DMS79 treated with DMSO at 0.1 percent for 48 hours (cell line): ENCODE results near the gene RAET1G.
"Not testable (repeated sequence)": the region's sequence is repeated elsewhere in the genome, so short reads cannot be mapped to it uniquely, and the experiment has no call there.

Source experiments
- DNase-seq: peaks from one replicate; lab custom pipeline; 2025; lab: John Stamatoyannopoulos, UW

RAET1G gene

DNA sequence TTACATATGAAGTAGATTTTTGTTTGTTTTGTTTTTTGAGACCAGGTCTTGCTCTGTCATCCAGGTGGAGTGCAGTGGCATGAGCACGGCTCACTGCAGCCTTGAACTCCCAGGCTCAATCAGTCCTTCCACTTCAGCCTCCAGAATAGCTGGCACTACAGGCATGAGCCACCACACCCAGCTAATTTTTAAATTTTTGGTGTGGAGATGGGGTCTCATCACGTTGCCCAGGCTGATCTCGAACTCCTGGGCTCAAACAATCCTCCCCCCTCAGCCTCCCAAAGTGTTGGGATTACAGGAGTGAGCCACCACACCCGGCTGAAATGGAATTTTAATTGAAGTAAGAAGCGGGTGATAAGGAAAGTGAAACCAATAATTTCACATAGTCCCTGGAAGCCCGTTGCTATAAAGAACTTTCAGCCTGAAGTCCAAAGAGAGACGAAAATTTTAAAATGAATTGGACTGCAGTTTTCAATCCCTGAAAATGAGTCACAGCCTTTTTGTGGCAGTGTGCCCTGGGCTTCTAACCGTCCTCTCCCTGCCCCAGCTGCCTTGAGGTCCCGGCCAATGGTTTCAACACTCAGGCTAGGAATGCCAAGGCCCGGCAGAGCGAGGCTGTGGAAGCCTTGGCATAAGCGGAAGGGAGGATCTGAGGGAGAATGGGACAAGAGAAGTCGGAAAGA lies 25.8 kb downstream of the RAET1G start:
- no peak for DNase-seq

DNA sequence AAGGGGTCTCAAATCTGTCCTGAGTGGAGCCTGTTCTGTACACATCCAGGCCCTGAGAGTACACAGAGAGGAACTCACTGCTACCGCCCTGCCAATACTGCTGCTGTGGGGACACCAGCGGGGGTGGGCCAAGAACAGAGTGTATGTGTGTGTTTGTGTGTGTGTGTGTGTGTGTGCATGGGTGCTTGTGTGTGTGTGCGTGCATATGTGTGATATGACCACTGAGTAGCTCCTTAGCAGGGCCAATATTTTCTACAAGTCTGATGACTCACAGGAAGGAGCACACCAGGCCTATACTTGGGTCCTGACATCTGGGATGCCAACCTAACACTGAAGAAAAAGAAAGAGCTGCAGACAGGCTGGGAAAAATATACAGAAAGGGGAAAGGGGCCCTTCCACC lies 26.4 kb downstream of the RAET1G start:
- DNase-seq, result no peak

DNA sequence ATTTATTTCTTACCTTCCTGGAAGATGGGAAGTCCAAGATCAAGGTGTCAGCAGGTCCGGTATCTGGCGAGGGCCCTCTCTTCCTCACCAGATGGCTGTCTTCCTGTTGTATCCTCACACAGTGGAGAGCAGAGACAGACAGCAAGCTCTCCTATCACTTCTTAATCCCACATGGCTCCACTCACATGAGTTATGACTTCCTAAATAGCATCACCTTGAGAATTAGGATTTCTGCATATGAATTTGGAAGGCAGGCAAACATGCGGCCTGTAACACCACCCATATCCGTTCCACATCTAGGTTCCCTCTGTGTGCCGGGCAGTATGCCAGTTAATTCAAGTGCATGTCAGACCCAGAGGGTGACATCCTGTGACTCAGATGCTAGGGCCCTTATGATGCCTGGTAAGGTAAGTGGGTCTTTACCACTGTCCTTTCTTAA lies 27.1 kb downstream of the RAET1G start:
- DNase-seq, result no peak

GRCh38 chr6:149895048-149895590 lies 27.8 kb downstream of the RAET1G start:
- no peak for DNase-seq

DNA sequence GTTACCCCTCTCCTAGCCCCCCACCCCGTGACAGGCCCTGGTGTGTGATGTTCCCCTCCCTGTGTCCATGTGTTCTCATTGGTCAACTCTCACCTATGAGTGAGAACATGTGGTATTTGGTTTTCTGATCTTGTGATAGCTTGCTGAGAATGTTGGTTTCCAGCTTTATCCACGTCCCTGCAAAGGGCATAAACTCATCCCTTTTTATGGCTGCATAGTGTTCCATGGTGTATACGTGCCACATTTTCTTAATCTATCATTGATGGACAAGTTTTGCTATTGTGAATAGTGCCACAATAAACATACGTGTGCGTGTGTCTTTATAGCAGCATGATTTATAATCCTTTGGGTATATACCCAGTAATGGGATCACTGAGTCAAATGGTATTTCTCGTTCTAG lies 31.1 kb downstream of the RAET1G start:
- not testable (repeated sequence) for DNase-seq

DNA sequence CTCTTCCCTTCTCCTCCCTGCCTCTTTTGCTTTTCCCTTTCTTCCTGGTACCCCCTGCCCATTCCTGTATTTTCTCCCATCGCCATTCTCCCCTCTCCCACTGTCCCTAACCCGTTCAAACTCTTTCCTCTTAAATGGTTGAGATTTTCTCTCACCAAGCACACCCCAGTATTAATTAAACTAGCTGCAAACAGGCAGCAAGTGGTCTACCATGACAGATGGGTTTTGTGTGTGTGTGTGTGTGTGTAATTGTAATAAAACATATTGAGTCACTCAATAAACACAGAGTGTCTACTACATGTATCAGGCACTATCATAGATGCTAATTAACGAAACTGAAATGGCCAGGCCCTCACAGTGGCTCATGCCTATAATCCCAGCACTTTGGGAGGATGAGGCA lies 31.7 kb downstream of the RAET1G start:
- DNase-seq, result no peak

- no peak for DNase-seq
Measured at GRCh38 chr6:149890629-149891045, 32.3 kb downstream of the RAET1G start.

GRCh38 chr6:149889326-149889725 lies 33.6 kb downstream of the RAET1G start:
- no peak for DNase-seq

DNA sequence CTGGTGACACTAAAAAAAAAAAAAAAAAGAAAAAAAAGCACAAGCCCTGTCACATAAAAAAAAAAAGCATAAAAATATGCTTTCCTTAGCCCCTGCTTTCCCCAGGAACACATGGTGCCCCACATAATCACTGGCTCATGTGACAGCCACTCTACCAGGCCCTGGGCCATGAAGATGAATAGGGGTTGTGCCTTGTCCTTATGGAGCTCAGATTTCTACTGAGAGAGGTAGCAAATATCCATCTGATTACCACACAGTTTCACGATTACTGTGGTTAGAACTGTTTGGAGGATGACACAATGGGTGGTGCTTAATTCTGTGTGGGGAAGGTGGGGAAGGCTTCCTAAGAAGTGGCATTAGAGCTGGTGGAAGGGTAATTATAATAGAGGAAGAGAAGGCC lies 34.3 kb downstream of the RAET1G start:
- DNase-seq, result no peak

- no peak for DNase-seq
Measured at GRCh38 chr6:149888093-149888492, 34.8 kb downstream of the RAET1G start.

- DNase-seq, result no peak
Measured at GRCh38 chr6:149887343-149887742, 35.6 kb downstream of the RAET1G start.

DNA sequence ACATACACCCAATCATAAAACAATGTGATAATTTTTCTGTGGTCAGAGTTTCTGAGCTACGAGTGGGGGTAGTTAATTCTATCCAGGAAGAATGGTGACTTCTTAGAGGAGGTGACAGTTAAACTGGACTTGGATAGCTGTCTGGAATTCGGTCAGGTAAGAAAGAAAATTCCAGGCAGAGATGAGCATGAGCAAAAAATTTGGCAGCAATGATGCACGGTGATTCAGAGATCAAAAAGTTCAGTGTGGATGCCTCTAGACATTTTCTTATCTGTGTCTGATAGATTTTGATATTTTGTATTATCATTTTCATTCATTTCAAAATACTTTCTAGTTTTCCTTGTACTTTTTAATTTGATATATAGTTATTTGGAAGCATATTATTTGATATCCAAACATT lies 37.0 kb downstream of the RAET1G start:
- no peak for DNase-seq

GRCh38 chr6:149884617-149885016 lies 38.3 kb downstream of the RAET1G start:
- no peak for DNase-seq

DNA sequence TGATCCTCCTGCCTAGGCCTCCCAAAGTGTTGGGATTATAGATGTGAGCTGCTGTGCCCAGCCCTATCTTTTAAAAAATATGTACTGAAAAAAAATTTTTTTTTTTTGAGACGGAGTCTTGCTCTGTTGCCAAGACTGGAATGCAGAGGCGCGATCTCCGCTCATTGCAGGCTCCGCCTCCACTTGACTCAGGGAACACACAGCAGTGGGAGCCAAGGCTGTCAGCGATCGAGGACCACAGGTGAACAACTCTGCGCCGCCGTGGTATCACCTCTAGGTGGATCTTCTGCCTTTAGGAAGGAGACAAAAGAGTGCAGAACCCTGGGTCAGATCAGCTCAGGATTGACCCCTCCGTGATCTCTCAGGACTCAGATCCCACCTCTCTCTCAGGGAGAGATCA lies 38.7 kb downstream of the RAET1G start:
- DNase-seq, result no peak

DNA sequence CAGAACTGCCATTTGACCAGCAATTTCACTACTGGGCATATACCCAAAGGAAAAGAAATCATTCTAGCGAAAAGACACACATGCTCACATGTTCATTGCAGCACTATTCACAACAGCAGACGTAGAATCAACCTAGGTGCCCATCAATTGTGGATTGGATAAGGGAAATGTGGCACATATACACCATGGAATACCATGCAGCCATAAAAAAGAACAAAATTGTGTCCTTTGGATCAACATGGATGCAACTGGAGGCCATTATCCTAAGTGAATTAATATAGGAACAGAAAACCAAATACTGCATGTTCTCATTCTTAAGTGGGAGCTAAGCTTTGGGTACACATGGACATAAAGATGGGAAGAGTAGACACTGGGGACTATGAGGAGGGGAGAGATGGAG lies 41.1 kb downstream of the RAET1G start:
- DNase-seq, result no peak

GRCh38 chr6:149881066-149881766 lies 41.7 kb downstream of the RAET1G start:
- no peak for DNase-seq

- no peak for DNase-seq
Measured at GRCh38 chr6:149877659-149878058, 45.3 kb downstream of the RAET1G start.

DNA sequence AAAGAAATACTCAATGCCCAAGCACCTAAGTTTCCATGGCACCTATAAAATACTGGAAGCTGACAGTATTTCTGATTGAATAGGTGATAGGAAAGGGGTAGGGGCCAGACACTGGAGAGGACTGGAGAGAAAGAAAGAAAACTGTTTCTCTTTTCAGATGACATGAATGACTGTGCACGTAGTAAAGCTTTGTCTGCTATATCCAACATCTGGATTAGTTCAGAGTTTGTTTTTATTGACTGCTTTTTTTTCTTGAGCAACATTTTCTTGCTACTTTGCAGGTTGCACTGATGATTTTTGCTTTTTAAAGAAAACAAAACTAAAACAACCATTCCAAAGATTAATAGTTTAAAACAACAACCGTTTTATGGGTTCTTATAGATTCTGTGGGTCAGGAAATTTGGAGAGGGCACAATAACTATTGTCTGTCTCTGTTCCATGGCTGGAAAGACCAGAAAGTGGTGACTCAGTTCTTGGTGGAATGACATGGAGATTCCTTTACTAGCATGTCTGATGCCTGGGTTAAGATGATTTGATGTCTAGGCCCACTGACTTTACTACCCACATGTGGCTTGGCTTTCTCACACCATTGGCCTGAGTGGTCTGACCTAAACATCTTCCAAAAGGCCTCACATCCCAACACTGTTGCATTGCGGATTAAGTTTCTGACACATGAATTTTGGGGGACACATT lies 46.5 kb downstream of the RAET1G start:
- no peak for DNase-seq

GRCh38 chr6:149872233-149872632 lies 50.7 kb downstream of the RAET1G start:
- DNase-seq, result no peak

DNA sequence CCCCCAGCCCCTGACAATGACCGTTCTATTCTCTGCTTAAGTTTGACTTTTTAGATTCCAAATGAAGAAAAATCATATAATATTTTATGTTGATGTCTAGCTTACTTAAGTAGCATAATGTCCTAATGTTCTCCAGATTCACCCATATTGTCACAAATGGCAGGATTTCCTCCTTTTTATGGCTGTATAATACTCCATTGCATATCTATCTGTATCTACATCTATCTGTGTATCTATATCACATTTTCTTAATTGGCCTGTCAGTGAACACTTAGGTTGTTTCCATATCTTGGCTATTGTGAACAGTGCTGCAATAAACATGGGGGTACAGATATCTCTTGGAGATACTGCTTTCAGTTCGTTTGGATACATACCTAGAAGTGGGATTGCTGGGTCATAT lies 51.7 kb downstream of the RAET1G start:
- no peak for DNase-seq

- DNase-seq, result no peak
Measured at GRCh38 chr6:149869275-149869892, 53.5 kb downstream of the RAET1G start.

DNA sequence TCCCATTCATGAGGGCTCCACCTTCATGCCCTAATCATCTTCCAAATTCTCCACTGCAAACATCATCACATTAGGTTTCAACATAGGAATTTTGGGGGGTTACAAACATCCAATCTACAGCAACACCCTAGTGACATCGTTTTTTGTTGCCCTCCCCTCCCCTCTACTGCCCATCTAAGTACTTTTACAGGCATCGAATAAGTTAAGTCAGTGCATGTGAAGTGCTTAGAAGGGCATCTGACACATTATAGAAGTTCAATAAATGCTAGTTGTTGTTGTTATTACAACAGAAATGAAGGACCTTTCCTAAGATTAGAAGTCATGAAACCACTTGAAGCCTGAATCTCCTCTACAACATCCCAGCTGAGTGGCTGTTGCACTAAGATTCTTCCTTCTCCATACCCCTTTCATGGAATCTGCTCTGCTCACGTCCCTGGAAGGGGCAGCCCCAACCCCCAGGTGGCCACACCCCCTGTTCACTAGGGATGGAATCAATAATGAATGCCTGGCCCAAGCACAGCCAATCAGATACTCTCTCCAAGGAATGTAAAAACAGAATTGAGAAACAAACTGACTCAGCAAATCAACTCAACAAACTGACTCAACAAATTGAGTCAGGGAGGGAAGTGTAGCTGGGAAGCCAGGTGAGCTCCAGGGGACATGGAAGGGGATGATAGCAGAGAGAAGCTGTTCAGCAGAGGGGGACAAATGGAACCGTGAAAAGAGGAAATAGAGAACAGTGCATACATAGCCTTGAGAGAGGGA lies 54.9 kb downstream of the RAET1G start:
- no peak for DNase-seq
